HG03342 (cell line): ENCODE results near the gene TRAK2.

Experiments
- ATAC-seq: cut with Tn5 transposase; IDR thresholded peaks from one replicate; pipeline ENCODE4 v1.9.1; 2021; ENCODE audit warnings: mild to moderate bottlenecking, moderate library complexity; ENCODE audit not compliant: unreplicated experiment

TRAK2 gene

GRCh38 chr2:201363857-201364560 lies 87.2 kb downstream of the TRAK2 start:
- peak; percentile 69 for ATAC-seq

GRCh38 chr2:201362396-201362795 lies 88.9 kb downstream of the TRAK2 start:
- ATAC-seq, result no peak

GRCh38 chr2:201361078-201361733 lies 90.1 kb downstream of the TRAK2 start:
- no peak for ATAC-seq

GRCh38 chr2:201360256-201360655 lies 91.0 kb downstream of the TRAK2 start:
- ATAC-seq, result no peak

DNA sequence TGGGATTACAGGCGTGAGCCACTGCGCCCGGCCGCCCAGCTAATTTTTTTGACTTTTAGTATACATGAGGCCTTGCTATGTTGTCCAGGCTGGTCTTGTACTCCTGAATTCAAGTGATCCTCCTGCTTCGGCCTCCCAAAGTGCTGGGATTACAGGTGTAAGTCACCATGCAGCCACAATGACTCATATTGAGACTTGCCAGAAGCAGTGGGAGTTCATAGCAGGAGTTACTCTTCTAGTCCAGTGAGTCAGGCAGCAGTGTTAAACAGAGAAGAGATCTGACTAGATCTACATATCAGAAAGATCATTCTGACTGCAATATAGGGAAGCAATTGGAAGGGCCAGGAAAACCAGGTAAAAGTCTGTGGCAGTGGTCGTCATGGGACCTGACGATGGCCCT lies 92.6 kb downstream of the TRAK2 start:
- ATAC-seq, result no peak

- ATAC-seq, result no peak
Measured at GRCh38 chr2:201357221-201357620, 94.0 kb downstream of the TRAK2 start, which contains the start of gene FLACC1. TSS of gene FLACC1 (minus strand) at chr2:201357345. CDS start at chr2:201351404, 5,941 bp downstream.

- ATAC-seq, result no peak
Measured at GRCh38 chr2:201353116-201353515, 98.1 kb downstream of the TRAK2 start.

DNA sequence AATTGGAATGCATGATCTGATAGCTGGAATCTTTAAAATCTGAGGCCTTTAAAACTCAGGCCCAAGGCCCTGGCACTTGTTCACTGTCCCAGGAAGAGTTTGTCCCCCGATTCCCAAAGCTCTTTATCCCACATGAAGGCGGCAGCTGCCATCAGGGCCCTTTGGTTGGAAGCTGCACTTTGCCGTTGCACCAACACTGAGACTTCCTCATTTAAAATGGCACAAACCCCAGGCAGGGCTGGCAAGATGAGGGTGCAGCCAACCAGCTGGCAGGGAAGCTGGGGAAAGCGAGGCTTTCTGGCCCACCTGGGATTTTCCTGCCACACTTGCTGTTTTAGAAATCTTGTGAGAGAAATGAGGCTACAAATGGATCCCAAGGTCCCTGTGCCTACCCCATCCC lies 100.4 kb downstream of the TRAK2 start:
- ATAC-seq, result no peak

GRCh38 chr2:201349601-201350000 lies 101.7 kb downstream of the TRAK2 start:
- ATAC-seq, result no peak

- ATAC-seq, result no peak
Measured at GRCh38 chr2:201348758-201349157, 102.5 kb downstream of the TRAK2 start.

DNA sequence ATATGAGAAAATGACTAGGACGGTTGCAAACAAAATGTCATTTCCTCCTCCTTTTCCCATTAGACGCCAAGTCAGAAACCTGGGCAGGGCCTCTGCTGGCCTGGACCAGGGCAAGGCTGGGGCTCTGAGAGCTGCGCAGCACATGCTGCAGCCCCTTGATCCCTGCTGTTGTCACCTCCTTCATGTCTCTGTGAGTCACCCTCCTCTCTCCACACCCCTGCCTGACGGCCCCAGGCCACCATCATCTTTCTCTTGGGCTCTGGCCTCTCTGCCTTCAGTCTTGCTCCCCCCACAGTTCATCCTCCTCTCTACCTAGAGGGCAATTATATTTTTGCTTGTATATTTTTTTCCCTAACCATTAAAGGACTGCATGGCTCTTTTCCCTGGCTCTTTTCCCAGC lies 104.1 kb downstream of the TRAK2 start:
- ATAC-seq, result no peak

- no peak for ATAC-seq
Measured at GRCh38 chr2:201345625-201346213, 105.5 kb downstream of the TRAK2 start.

DNA sequence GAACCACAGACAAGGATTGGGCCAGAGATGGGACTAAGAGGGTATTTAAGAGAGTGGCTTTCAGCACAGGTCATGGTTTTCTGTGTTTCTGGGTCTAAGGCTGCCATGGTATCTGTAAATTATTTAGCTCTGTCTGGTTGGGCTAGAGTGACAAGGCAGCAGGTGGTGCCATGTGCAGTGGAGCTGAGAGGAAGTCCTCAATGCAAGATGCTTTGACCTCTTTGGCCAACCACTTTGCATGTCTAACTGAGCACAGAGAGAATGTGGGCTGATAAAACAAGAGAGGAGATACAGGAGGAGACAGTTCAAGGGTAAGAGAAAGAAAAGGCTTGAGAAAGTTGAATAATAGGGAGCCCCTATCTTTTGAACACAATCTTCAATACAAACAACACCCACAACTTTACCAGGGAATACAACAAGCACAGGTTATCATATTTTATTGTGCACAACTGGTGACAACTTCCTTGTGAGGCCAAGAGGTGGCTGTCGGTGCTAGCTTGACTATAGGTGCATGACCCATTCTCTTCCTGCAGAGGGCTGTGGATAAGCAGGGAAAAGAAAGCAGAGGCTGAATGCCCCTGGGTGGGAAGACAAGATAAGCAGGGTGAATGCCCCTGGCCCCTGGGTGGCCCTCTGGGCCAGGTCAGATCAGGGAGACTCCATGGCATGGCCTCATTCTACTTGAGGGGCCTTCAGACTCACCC lies 106.4 kb downstream of the TRAK2 start:
- peak; percentile 96 for ATAC-seq

GRCh38 chr2:201343559-201343958 lies 107.7 kb downstream of the TRAK2 start:
- ATAC-seq, result no peak

GRCh38 chr2:201342923-201343322 lies 108.3 kb downstream of the TRAK2 start:
- ATAC-seq, result no peak

DNA sequence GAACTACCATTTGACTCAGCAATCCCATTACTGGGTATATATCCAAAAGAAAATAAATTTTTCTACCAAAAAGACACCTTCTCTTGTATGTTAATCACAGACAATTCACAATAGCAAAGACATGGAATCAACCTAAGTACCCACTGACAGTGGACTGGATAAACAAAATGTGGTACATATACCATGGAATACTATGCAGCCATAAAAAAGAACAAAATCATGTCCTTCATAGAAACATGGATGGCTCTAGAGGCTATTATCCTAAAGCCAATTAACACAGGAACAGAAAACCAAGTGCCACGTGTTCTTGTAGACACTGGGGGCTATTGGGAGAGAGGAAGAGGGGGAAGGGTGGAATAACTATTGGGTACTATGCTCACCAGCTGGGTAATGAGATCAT lies 121.8 kb downstream of the TRAK2 start:
- no peak for ATAC-seq

DNA sequence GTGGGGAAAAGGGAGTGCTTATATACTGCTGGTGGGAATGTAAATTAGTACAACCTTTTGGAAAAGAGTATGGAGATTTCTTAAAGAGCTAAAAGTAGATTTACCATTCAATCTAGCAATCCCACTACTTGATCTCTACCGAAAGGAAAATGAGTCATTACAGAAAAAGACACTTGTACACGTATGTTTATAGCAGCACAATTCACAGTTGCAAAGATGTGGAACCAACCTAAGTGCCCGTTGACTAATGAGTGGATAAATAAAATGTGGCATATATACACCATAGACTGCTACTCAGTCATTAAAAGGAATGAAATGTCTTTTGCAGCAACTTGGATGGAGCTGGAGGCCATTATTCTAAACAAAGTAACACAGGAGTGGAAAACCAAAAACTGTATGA lies 123.6 kb downstream of the TRAK2 start:
- ATAC-seq, result no peak
